Stomach (tissue), 4 donors: Measurements from ENCODE around the gene PKP4.

Experiments
- EP300 ChIP-seq: sonication (generic); formaldehyde crosslinking; IDR thresholded peaks from one replicate; pipeline ENCODE4 v1.6.1; 2017; ENCODE audit warnings: antibody characterized with exemption
- POLR2A ChIP-seq, 4 donors: fragments of 450-650 bp; IDR thresholded peaks; one replicate each; pipeline ENCODE4 v1.6.1; 2016; ENCODE audit warnings: antibody characterized with exemption in 4 of 4, control low read depth in 2 of 4, mild to moderate bottlenecking in 1 of 4, moderate library complexity in 1 of 4
- POLR2AphosphoS5 ChIP-seq, 3 donors: sonication (generic); formaldehyde crosslinking; IDR thresholded peaks; one replicate each; pipeline ENCODE4 v1.6.1; 2016; ENCODE audit warnings: antibody characterized with exemption in 3 of 3
- TF ChIP-seq, protein P1 (sequence below), 7 experiments: fragments of 450-650 bp in 4 of 7; fragments of 200-600 bp in 3 of 7; sonication (generic) in 3 of 7; IDR thresholded peaks; one replicate each; pipeline ENCODE4 v1.5.1; 2016 to 2019; ENCODE audit warnings: antibody characterized with exemption in 7 of 7, control low read depth in 2 of 7, mild to moderate bottlenecking in 1 of 7

GRCh38 chr2:158637357-158637756 lies 180.6 kb downstream of the PKP4 start:
- TF ChIP-seq, protein P1, sequence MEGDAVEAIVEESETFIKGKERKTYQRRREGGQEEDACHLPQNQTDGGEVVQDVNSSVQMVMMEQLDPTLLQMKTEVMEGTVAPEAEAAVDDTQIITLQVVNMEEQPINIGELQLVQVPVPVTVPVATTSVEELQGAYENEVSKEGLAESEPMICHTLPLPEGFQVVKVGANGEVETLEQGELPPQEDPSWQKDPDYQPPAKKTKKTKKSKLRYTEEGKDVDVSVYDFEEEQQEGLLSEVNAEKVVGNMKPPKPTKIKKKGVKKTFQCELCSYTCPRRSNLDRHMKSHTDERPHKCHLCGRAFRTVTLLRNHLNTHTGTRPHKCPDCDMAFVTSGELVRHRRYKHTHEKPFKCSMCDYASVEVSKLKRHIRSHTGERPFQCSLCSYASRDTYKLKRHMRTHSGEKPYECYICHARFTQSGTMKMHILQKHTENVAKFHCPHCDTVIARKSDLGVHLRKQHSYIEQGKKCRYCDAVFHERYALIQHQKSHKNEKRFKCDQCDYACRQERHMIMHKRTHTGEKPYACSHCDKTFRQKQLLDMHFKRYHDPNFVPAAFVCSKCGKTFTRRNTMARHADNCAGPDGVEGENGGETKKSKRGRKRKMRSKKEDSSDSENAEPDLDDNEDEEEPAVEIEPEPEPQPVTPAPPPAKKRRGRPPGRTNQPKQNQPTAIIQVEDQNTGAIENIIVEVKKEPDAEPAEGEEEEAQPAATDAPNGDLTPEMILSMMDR (IDR thresholded peaks at IDR 0.05) = no peak
- TF ChIP-seq POLR2AphosphoS5 (IDR thresholded peaks at IDR 0.05) (no peak), POLR2A (IDR thresholded peaks at IDR 0.05) (no peak), EP300 (no peak)
